ENCODE results near the gene NFRKB.
"Not testable (repeated sequence)": the region's sequence is repeated elsewhere in the genome, so short reads cannot be mapped to it uniquely, and the experiment has no call there.

NFRKB gene

DNA sequence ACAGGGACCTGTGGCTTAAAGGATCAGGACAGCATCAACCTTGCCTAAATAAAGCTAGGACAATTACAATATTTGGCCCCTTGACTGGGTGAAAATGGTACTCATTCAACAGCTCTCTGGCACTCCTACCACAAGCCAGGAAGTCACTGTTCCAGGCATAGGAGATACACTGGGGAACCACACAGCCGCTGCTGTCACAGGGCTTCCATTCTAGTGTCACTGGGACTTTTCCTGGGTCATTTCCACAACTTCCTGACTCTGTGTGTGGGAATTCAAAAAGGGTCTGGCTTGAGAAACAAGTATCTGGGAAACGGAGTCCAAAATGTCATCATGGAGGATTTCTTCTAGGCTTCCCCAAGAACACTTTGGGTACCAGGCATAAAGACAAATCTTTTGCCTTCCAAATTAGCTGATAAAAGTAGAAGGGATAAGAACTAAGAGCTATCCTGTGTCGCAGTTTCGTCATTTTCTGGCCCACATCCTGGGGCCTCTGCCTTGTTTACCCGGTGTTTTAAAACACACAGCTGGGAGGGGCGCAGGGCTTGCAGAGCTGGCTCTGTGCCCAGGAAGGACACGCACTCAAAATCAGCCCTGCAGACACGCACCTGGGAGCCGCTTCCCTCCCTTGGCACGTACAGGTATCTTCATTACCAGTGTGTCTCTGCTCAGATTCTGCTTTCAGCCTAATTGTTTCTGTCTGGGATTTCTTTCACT lies 41.7 kb downstream of the NFRKB start:
- DNase-seq, result no peak
- in situ Hi-C loops (cut with HindIII; ENCODE audit: low pct_ligation_motif_present, low pct_unique_long_range_greater_than_20kb, low sequenced_read_pairs), result no loop called here

DNA sequence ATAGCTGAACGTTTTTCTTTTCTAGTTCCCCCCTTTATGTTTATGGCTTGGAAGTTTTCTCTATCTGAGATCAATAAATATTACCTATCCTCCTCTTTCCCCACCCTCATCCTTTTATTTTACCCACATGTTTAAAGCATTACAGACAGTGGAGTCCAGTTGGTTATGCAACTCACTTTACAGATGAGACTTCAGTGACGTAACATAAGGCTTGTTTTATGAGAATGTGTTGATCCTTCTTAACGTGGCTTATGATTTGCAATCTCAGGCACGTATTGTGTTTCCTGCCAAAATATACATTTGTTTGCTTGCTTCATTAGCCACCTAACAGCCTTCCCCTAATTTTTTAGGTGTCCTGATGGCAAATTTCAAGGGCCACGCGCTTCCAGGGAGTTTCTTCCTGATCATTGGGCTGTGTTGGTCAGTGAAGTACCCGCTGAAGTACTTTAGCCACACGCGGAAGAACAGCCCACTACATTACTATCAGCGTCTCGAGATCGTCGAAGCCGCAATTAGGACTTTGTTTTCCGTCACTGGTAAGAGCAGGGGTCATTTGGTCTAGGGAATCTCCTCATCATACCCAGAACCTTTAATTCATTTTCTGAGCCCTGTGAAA lies 43.1 kb downstream of the NFRKB start:
- no peak for DNase-seq
- in situ Hi-C loops (cut with HindIII; ENCODE audit: low pct_ligation_motif_present, low pct_unique_long_range_greater_than_20kb, low sequenced_read_pairs), result no loop called here

- in situ Hi-C loops (cut with HindIII; ENCODE audit: low pct_ligation_motif_present, low pct_unique_long_range_greater_than_20kb, low sequenced_read_pairs), result no loop called here
- DNase-seq, result no peak
Measured at GRCh38 chr11:129849447-129850130, 45.8 kb downstream of the NFRKB start.

- in situ Hi-C loops (cut with HindIII; ENCODE audit: low pct_ligation_motif_present, low pct_unique_long_range_greater_than_20kb, low sequenced_read_pairs); DNase-seq: not testable (repeated sequence)
Measured at GRCh38 chr11:129847361-129847760, 48.0 kb downstream of the NFRKB start.

DNA sequence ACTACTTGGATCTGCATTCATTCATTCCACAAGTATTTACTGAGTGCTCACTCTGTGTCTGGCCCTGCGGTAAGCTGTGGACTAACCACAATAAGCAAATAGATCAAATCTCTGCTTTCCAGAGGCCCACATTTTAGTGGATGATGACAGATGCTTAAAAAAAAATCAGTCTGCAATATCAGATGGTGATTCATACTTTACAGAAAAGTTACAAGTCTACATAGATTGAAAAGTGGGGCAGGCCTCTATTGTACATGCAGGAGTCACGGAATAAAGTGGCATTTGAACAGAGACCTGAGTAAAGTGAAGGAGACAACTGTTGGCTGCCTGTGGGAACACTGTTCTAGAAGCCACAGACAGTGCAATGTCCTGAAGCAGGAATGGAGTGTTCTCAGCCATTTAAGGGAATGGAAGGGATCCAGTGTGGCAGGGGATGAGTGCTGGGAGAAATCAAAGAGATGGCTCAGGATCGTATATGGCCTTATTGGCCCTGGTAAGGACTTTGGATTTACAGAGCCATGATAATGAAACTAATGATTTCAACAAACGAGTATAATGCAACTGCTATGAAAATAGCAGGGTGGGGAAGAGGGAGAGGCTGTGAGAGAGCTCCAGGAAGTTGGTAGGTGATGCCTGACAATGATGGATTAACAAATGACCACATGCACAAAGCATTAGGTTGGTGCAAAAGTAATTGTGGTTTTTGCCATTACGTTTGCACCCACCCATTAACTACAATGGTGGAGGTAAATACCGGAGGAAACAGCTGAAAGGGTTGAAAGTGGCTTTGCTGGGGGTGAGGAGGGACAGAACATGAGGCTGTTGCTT lies 48.7 kb downstream of the NFRKB start:
- no peak for DNase-seq
- in situ Hi-C loops (cut with HindIII; ENCODE audit: low pct_ligation_motif_present, low pct_unique_long_range_greater_than_20kb, low sequenced_read_pairs), result no loop called here

Measured in ACHN (cell line).